Psoas muscle (tissue), 8 donors: ENCODE results near the gene ABHD15. TPM values are rescaled to one million over a fixed set of nuclear protein-coding genes. Genes with fewer than 3 reads are reported as not detected.

Experiments used
- ATAC-seq, 4 donors: fragments of 200-7000 bp; cut with Tn5 transposase; one replicate each; pipeline ENCODE4 v1.9.1; 2020; ENCODE audit warnings: moderate library complexity in 3 of 4, mild to moderate bottlenecking in 2 of 4
- DNase-seq, 2 donors: peaks; one replicate each; pipeline ENCODE4 v3.0.0-alpha.2; 2020
- H3K27ac ChIP-seq: fragments of 200-600 bp; one replicate; pipeline ENCODE4 v1.8.0; 2022
- H3K27me3 ChIP-seq, 3 donors: fragments of 200-600 bp in 1 of 3; one replicate each; pipeline versions ENCODE4 v1.6.1 to v1.8.0; 2013 to 2022; ENCODE audit warnings: low read length in 2 of 3, mild to moderate bottlenecking in 2 of 3, moderate library complexity in 1 of 3; ENCODE audit not compliant: insufficient read depth in 3 of 3
- H3K36me3 ChIP-seq, 2 donors: fragments of 200-600 bp in 1 of 2; one replicate each; pipeline versions ENCODE4 v1.6.1 to v1.8.0; 2013 to 2022; ENCODE audit warnings: low read depth in 1 of 2, mild to moderate bottlenecking in 1 of 2, moderate library complexity in 1 of 2; ENCODE audit not compliant: insufficient read depth in 1 of 2
- H3K4me1 ChIP-seq: fragments of 200-600 bp; one replicate; pipeline ENCODE4 v1.8.0; 2022
- H3K4me3 ChIP-seq: fragments of 200-600 bp; one replicate; pipeline ENCODE4 v1.8.0; 2022; ENCODE audit warnings: mild to moderate bottlenecking
- H3K9me3 ChIP-seq: fragments of 200-600 bp; one replicate; pipeline ENCODE4 v1.8.0; 2022
- WGBS, 3 donors: extraction: QIAGEN DNeasy Blood & Tissue Kit; methylation state at CpG; one replicate each; pipeline versions ENCODE4 v1.1.6 to v1.1.7; 2013; 5-methylcytosine and 5-hydroxymethylcytosine counted together
- intact Hi-C, 2 donors: fragments of 100-400 bp; cut with DNase I; formaldehyde crosslinking; loops; one replicate each; pipeline versions ENCODE4 v1.11.0 to v1.14.2; 2022
- polyA plus RNA-seq, 3 donors: library from polyadenylated mRNA; stranded (reverse); fragments of 200-250 nt; gene quantifications; one replicate each; pipeline ENCODE4 v1.2.3, GENCODE V29; 2013
- total RNA-seq, 4 donors: library from RNA; stranded (reverse); fragmentation: NEBNext Ultra II Directional in 2 of 4; extraction: Animal tissue kit (Norgen Biotek cat#: 25700) in 2 of 4; gene quantifications; one replicate each; pipeline versions ENCODE4 v1.2.1 to v1.2.4, GENCODE V29; 2021 to 2023
- TF ChIP-seq, protein P1 (sequence below): fragments of 200-600 bp; IDR thresholded peaks from one replicate; pipeline ENCODE4 v1.8.0; 2022; ENCODE audit warnings: antibody characterized with exemption
- donor health status: healthy with polysubstance abuse.
- donor health status: DM: no; HTN: no; CAD: no; lungs with moderate emphysema.
- donor health status: Bipolar disorder and iron deficiency.
- donor health status: healthy.
- donor health status: DM: yes; HTN: yes; CAD: no.
- donor health status: DM: no; HTN: no; CAD: no.
- donor health status: DM: no; HTN: no; CAD: no.
- donor health status: DM: yes; HTN: yes; CAD: no.

The ABHD15 gene
- total and polyA plus RNA-seq, 7 donors = 1.6 to 7.9 (median 2.6) TPM

DNA sequence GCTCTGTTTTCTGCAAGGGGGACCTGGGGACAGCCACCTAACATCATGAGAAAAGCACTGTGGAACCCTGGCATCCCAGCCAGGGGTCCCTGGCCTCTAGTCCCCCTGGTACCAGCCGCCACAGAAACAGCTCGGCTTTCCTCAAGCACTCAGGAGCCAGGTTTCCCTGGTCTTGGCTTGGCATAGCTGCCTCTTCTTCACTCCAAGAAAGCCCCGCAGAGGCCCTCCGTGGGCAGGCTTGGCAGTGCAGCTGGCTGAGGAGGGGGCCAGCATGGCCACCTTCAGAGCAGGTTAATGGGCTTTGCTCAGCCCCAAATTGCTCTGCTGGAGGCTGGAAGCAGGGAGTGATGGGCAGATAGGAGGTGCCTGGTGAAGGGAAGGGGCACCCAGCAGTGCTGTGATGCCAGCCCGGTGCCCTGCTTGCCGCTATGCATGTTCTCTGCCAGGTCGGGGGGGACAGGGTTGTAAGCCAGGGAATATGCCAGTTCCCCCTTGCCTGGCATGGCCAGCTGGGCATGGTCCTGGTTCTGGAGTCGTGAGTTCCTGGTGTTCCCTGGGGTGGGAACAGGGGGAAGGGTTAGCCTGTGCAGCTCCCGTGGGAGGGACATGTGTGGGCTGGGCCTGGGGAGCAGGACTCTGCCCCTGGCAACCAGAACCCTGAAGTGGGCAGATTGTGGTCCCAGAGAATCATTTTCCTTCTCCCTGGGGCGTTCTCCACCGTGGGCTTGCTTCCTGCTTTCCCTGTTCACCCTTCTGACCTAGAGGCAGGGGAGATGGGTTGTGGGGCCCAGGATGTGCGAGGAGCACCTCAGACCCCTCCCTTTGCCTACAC, 29.3 kb upstream of the ABHD15 start:
- H3K36me3 ChIP-seq = no peaks in the 10 kb centered on the region
- WGBS, 3 donors = 70 to 84% (median 71%) methylated on average over 12 of the region's 12 CpGs
- TF ChIP-seq, protein P1, sequence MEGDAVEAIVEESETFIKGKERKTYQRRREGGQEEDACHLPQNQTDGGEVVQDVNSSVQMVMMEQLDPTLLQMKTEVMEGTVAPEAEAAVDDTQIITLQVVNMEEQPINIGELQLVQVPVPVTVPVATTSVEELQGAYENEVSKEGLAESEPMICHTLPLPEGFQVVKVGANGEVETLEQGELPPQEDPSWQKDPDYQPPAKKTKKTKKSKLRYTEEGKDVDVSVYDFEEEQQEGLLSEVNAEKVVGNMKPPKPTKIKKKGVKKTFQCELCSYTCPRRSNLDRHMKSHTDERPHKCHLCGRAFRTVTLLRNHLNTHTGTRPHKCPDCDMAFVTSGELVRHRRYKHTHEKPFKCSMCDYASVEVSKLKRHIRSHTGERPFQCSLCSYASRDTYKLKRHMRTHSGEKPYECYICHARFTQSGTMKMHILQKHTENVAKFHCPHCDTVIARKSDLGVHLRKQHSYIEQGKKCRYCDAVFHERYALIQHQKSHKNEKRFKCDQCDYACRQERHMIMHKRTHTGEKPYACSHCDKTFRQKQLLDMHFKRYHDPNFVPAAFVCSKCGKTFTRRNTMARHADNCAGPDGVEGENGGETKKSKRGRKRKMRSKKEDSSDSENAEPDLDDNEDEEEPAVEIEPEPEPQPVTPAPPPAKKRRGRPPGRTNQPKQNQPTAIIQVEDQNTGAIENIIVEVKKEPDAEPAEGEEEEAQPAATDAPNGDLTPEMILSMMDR = no peak
- no peak for DNase-seq
- H3K4me3 ChIP-seq = no peak overlapping the region
- H3K27ac ChIP-seq = no peak overlapping the region
- H3K4me1 ChIP-seq = peaks cover 30% of the 10 kb centered on the region
- H3K9me3 ChIP-seq = no peaks in the 10 kb centered on the region
- no peaks in the 10 kb centered on the region for H3K27me3 ChIP-seq
- ATAC-seq = no peak
- intact Hi-C loops = no loop called here

DNA sequence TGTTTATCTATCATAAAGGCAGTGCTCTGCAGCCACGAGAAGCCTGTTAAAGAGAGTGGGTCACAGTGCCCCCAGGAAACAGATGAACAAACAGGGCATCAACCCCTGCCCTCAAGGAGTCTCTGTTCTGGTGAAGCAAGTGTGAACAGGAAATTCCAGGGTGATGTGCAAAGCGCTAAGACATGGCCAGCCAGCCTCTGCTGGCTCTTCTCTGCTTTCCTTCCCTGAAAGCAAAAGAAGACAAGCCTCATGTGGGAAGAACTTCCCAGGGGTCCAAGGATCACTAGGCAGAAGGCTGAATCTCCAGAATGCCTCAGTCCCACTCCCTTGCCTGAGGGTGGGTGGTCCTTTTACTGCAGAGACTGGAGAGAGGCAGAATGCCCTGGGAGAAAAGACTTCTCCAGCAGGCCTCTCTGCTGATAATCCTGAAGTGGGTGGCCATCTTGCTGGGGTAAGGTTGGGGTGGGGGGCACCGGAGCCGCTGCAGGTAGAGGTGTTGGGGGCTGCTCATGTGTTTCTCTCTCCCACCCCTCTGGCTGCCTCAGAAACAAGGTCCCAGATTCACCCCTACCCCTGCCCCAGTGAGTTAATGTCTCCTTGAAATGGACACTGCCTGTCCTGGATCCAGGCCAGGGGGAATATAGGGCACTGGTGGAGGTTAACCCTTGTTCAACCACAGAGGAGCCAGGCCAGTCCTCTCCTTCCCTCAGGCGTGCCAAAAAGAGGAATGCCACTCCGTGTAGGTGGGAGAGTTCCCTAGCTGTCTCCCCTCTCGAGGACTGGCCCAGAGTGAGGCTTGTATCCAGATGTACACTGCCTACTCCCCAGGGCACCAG, 28.5 kb upstream of the ABHD15 start:
- TF ChIP-seq, protein P1 = no peak
- H3K27me3 ChIP-seq = no peaks in the 10 kb centered on the region
- ATAC-seq (no peak), DNase-seq (no peak)
- 74 to 80% (median 77%) methylated on average over 6 to 7 of the region's 7 CpGs for WGBS, 3 donors
- intact Hi-C loops = no loop called here
- H3K27ac ChIP-seq = no peak overlapping the region
- H3K4me3 ChIP-seq = no peak overlapping the region
- no peaks in the 10 kb centered on the region for H3K9me3 ChIP-seq
- no peaks in the 10 kb centered on the region for H3K36me3 ChIP-seq
- H3K4me1 ChIP-seq = peaks cover 39% of the 10 kb centered on the region

GRCh38 chr17:29594519-29595090, 27.8 kb upstream of the ABHD15 start:
- no peaks in the 10 kb centered on the region for H3K36me3 ChIP-seq
- 90 to 97% (median 92%) methylated on average over 11 of the region's 11 CpGs for WGBS, 3 donors
- H3K27me3 ChIP-seq = no peaks in the 10 kb centered on the region
- intact Hi-C loops = no loop called here
- TF ChIP-seq, protein P1 = no peak
- no peak overlapping the region for H3K27ac ChIP-seq
- H3K4me1 ChIP-seq = peaks cover 44% of the 10 kb centered on the region
- peak overlapping the region; percentile 84 for H3K4me3 ChIP-seq
- ATAC-seq (no peak), DNase-seq (no peak)
- no peaks in the 10 kb centered on the region for H3K9me3 ChIP-seq

DNA sequence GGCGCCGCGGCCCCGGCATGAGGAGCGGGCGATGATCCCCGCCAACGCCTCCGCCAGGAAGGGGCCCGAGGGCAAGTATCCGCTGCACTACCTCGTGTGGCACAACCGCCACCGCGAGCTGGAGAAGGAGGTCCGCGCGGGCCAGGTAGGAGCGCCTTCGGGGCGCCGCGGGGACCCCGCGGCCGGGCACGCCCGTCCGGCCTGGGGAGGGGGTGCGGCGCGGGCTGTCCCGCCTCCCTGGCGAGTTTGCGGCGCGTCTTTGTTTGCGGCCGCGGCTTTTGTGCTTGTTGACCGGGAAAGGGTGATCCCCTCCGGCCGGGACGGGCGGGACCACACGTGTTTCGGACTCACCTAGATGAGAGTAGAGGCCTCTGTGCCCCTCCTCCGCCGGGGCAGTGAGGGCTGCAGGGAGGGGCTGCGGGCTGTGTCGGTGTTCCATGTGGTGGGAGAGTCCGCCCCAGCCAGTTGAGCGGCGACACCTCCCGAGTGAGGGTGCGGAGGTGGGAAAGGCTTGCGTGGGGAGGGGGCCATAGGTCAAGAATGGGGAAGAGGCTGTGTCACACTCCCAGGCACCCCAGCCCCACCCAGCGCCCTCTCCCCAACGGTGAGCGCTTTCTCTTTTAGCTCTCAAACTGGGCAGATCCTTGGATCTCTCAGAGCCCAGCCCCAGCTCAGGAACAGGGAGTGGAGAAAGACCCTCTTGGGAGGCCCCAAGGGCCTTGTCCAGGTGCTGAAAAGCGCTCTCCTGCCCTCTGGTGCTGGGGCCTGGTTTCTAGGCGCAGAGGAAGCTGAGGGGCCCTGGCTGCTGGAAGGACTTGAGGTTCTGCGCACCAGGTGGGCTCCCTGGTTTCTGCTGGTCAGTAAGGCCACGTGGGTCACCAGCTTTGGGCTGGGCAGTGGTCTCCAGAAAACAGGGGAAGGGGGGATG, 27.0 kb upstream of the ABHD15 start:
- WGBS, 3 donors = 9 to 12% (median 12%) methylated on average over 53 to 64 of the region's 64 CpGs
- Histone ChIP-seq H3K4me3 (peak overlapping the region; percentile 84), H3K27me3 (no peaks in the 10 kb centered on the region), H3K9me3 (no peaks in the 10 kb centered on the region), H3K4me1 (peaks cover 44% of the 10 kb centered on the region), H3K36me3 (no peaks in the 10 kb centered on the region), H3K27ac (no peak overlapping the region)
- intact Hi-C loops = no loop called here
- ATAC-seq (no peak), DNase-seq (no peak)
- TF ChIP-seq, protein P1 = peak; percentile 21
